C4-2B (cell line): ENCODE data around the gene JAG2.

Experiments
- CTCF ChIP-seq: fragments of 450-650 bp; conservative IDR thresholded peaks from 2 replicates; pipeline ENCODE4 v1.5.1; 2017; ENCODE audit warnings: mild to moderate bottlenecking
- ZFX ChIP-seq: fragments of 450-650 bp; IDR thresholded peaks from 2 replicates; pipeline ENCODE4 v1.6.1; 2017

- TF ChIP-seq CTCF (no peak), ZFX (no peak)
Measured at GRCh38 chr14:105209091-105209490, 40.5 kb upstream of the JAG2 start.
